HG03457 (cell line): ENCODE measurements around the gene WDR38.

Experiments
- ATAC-seq: cut with Tn5 transposase; IDR thresholded peaks from one replicate; pipeline ENCODE4 v1.9.1; 2021; ENCODE audit warnings: moderate number of reproducible peaks; ENCODE audit not compliant: unreplicated experiment

The WDR38 gene

GRCh38 chr9:124880501-124880900, 27.2 kb downstream of the WDR38 start:
- ATAC-seq, result no peak

GRCh38 chr9:124881138-124881743, 28.0 kb downstream of the WDR38 start:
- no peak for ATAC-seq

- ATAC-seq, result no peak
These were observed 29.0 kb downstream of the WDR38 start for GRCh38 chr9:124882231-124882630.

- no peak for ATAC-seq
These were observed 31.1 kb downstream of the WDR38 start for GRCh38 chr9:124884376-124884775.

- ATAC-seq, result no peak
These were observed 32.3 kb downstream of the WDR38 start for GRCh38 chr9:124885551-124885950.

GRCh38 chr9:124886461-124886860, 33.2 kb downstream of the WDR38 start:
- ATAC-seq, result no peak

GRCh38 chr9:124886866-124887492, 33.7 kb downstream of the WDR38 start:
- no peak for ATAC-seq

GRCh38 chr9:124887832-124888231, 34.6 kb downstream of the WDR38 start:
- no peak for ATAC-seq

GRCh38 chr9:124889006-124889405, 35.7 kb downstream of the WDR38 start:
- no peak for ATAC-seq

GRCh38 chr9:124890179-124890578, 36.9 kb downstream of the WDR38 start:
- no peak for ATAC-seq

GRCh38 chr9:124894035-124894740, 40.9 kb downstream of the WDR38 start:
- ATAC-seq, result no peak

- no peak for ATAC-seq
These were observed 41.5 kb downstream of the WDR38 start for GRCh38 chr9:124894741-124895170.

- ATAC-seq, result no peak
These were observed 44.6 kb downstream of the WDR38 start for GRCh38 chr9:124897570-124898460.

GRCh38 chr9:124899845-124900244, 46.6 kb downstream of the WDR38 start:
- ATAC-seq, result no peak

GRCh38 chr9:124906966-124907365, 53.7 kb downstream of the WDR38 start:
- no peak for ATAC-seq
